ENCODE results near the gene VRK1. TPM values are rescaled to one million over a fixed set of nuclear protein-coding genes. Genes with fewer than 3 reads are reported as not detected.

The VRK1 gene
- total and polyA plus RNA-seq, 2 of the 8 experiments (the other 6 are each of a cell fraction or from before 2014, with no cell fraction given): 24.2 to 64.8 TPM

GRCh38 chr14:96920023-96920422, 122.8 kb downstream of the VRK1 start (continued):
- TF ChIP-seq ATF2 (IDR thresholded peaks at IDR 0.05; ENCODE audit: low read length) (no peak), JUND (IDR thresholded peaks at IDR 0.05; ENCODE audit: low read length) (no peak)

Data from H1 (cell line).